Suppressor macrophage treated with lipopolysaccharide for 4 hours (primary cell): ENCODE results near the gene RPS29.
A peak's percentile ranks its signal among the peaks of the same experiment; 100 is the strongest.
"Not testable (repeated sequence)": the region's sequence is repeated elsewhere in the genome, so short reads cannot be mapped to it uniquely, and the experiment has no call there.

Source experiments
- DNase-seq: peaks from one replicate; pipeline ENCODE4 v3.0.0-alpha.2; 2020

RPS29 gene

GRCh38 chr14:49585803-49586672 lies at the start of gene RPS29:
RPS29 (minus strand) TSS chr14:49586380; CDS start chr14:49586346, 34 bp downstream.
- peak; percentile 99 for DNase-seq

- peak; percentile 53 for DNase-seq
Observed at GRCh38 chr14:49634547-49635334, 48.6 kb upstream of the RPS29 start, which contains the start of gene DNAAF2. DNAAF2 (minus strand) TSS chr14:49635244; CDS start chr14:49635149, 95 bp downstream.

GRCh38 chr14:49633640-49634546 lies 47.7 kb upstream of the RPS29 start:
- peak; percentile 95 for DNase-seq

- no peak for DNase-seq
Observed at GRCh38 chr14:49623941-49624839, 38.0 kb upstream of the RPS29 start.

- no peak for DNase-seq
Observed at GRCh38 chr14:49623387-49623786, 37.2 kb upstream of the RPS29 start.

GRCh38 chr14:49622022-49622607 lies 35.9 kb upstream of the RPS29 start:
- DNase-seq, result peak; percentile 9

- peak; percentile 78 for DNase-seq
Observed at GRCh38 chr14:49621114-49621881, 35.1 kb upstream of the RPS29 start.

- peak; percentile 99 for DNase-seq
Observed at GRCh38 chr14:49620182-49621113, 34.3 kb upstream of the RPS29 start, which contains the start of the genes MGAT2 and RPL36AL. MGAT2 (plus strand) TSS chr14:49620799; CDS start chr14:49621269, 470 bp downstream. RPL36AL (minus strand) TSS chr14:49620626; CDS start chr14:49619104, 1,522 bp downstream.

- DNase-seq, result no peak
Observed at GRCh38 chr14:49619730-49620129, 33.5 kb upstream of the RPS29 start.

- DNase-seq, result not testable (repeated sequence)
Observed at GRCh38 chr14:49619273-49619672, 33.1 kb upstream of the RPS29 start.

GRCh38 chr14:49617852-49618519 lies 31.8 kb upstream of the RPS29 start:
- DNase-seq, result no peak

GRCh38 chr14:49615776-49616175 lies 29.6 kb upstream of the RPS29 start:
- DNase-seq, result no peak

GRCh38 chr14:49614196-49614595 lies 28.0 kb upstream of the RPS29 start:
- DNase-seq, result no peak

GRCh38 chr14:49612671-49613070 lies 26.5 kb upstream of the RPS29 start:
- no peak for DNase-seq

GRCh38 chr14:49612251-49612650 lies 26.1 kb upstream of the RPS29 start:
- no peak for DNase-seq

GRCh38 chr14:49607583-49607982 lies 21.4 kb upstream of the RPS29 start:
- DNase-seq, result no peak

GRCh38 chr14:49598485-49599300 lies 12.5 kb upstream of the RPS29 start, which contains the start of gene LRR1:
LRR1 (plus strand) TSS chr14:49598940; CDS start chr14:49599021, 81 bp downstream.
- DNase-seq, result peak; percentile 87

- DNase-seq, result no peak
Observed at GRCh38 chr14:49598189-49598484, 12.0 kb upstream of the RPS29 start.
